Upper lobe of right lung (tissue), 1 donor: Measurements from ENCODE around the gene FOSL1. TPM values are rescaled to one million over a fixed set of nuclear protein-coding genes. Genes with fewer than 3 reads are reported as not detected.

ENCODE experiments used
- ATAC-seq: fragments of 200-7000 bp; cut with Tn5 transposase; one replicate; pipeline ENCODE4 v1.9.1; 2020; ENCODE audit warnings: mild to moderate bottlenecking, moderate library complexity
- DNase-seq: peaks from one replicate; pipeline ENCODE4 v3.0.0-alpha.2; 2020
- H3K27ac ChIP-seq: fragments of 200-600 bp; one replicate; pipeline ENCODE4 v1.8.0; 2022
- H3K27me3 ChIP-seq: fragments of 200-600 bp; one replicate; pipeline ENCODE4 v1.8.0; 2022; ENCODE audit warnings: mild to moderate bottlenecking
- H3K36me3 ChIP-seq: fragments of 200-600 bp; one replicate; pipeline ENCODE4 v1.8.0; 2022
- H3K4me1 ChIP-seq: fragments of 200-600 bp; one replicate; pipeline ENCODE4 v1.8.0; 2022
- H3K4me3 ChIP-seq: fragments of 200-600 bp; one replicate; pipeline ENCODE4 v1.8.0; 2022; ENCODE audit warnings: mild to moderate bottlenecking
- H3K9me3 ChIP-seq: fragments of 200-600 bp; one replicate; pipeline ENCODE4 v1.8.0; 2022
- intact Hi-C: fragments of 100-400 bp; cut with DNase I; formaldehyde crosslinking; loops from one replicate; pipeline ENCODE4 v1.11.0; 2022
- total RNA-seq: library from RNA; stranded (reverse); fragmentation: NEBNext Ultra II Directional; extraction: Animal tissue kit (Norgen Biotek cat#: 25700); gene quantifications from one replicate; pipeline ENCODE4 v1.2.1, GENCODE V29; 2021
- TF ChIP-seq, protein P1 (sequence below): fragments of 200-600 bp; IDR thresholded peaks from one replicate; pipeline ENCODE4 v1.8.0; 2022; ENCODE audit warnings: antibody characterized with exemption
- donor health status: DM: no; HTN: yes; CAD: no; lungs with severe emphysema.

FOSL1 gene
- total RNA-seq, 1 donor from 2014 or later = 3.9 TPM

DNA sequence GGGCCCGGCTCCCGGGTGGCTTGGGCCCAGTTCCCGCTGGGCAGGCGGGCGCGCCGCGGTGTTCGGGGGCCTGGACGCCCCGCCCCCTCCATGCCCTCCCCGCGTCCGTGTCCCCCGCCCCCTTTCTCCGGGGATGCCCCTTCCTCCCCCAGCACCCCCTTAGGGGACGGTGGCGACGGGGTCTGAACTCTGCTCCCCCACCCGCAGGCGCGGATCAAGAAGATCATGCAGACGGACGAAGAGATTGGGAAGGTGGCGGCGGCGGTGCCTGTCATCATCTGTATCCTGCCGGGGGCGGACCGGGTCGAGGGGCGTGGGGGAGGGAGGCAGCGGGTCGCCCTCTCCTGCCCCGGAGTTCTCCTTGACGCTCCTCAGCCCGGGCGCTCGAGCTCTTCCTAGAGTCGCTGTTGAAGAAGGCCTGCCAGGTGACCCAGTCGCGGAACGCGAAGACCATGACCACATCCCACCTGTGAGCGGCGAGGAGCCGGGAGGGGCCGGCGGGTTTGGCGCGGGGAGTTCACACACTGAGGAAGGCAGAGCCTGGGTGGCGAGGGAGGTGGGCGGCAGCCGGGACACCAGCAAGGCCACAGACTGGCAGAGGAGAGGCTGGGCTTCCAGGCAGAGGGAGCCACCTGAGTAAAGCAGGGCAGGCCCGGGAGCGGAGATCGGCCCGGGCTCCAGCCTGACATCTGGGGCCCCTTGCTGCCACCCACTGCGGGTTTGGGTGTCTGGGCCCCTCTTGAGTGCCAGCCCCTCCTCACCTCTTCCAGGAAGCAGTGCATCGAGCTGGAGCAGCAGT lies 19.6 kb upstream of the FOSL1 start:
- ATAC-seq (peak; percentile 42), DNase-seq (no peak)
- Histone ChIP-seq H3K27me3 (no peaks in the 10 kb centered on the region), H3K4me1 (peaks cover 47% of the 10 kb centered on the region), H3K4me3 (peak overlapping the region; percentile 98), H3K36me3 (peaks cover 16% of the 10 kb centered on the region), H3K27ac (peak overlapping the region; percentile 81), H3K9me3 (no peaks in the 10 kb centered on the region)
- TF ChIP-seq, protein P1, sequence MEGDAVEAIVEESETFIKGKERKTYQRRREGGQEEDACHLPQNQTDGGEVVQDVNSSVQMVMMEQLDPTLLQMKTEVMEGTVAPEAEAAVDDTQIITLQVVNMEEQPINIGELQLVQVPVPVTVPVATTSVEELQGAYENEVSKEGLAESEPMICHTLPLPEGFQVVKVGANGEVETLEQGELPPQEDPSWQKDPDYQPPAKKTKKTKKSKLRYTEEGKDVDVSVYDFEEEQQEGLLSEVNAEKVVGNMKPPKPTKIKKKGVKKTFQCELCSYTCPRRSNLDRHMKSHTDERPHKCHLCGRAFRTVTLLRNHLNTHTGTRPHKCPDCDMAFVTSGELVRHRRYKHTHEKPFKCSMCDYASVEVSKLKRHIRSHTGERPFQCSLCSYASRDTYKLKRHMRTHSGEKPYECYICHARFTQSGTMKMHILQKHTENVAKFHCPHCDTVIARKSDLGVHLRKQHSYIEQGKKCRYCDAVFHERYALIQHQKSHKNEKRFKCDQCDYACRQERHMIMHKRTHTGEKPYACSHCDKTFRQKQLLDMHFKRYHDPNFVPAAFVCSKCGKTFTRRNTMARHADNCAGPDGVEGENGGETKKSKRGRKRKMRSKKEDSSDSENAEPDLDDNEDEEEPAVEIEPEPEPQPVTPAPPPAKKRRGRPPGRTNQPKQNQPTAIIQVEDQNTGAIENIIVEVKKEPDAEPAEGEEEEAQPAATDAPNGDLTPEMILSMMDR = no peak
- intact Hi-C loops = loop anchor here (10.0 kb wide), 1 partner anchor 55 kb away; no protein-coding TSS in a partner anchor

DNA sequence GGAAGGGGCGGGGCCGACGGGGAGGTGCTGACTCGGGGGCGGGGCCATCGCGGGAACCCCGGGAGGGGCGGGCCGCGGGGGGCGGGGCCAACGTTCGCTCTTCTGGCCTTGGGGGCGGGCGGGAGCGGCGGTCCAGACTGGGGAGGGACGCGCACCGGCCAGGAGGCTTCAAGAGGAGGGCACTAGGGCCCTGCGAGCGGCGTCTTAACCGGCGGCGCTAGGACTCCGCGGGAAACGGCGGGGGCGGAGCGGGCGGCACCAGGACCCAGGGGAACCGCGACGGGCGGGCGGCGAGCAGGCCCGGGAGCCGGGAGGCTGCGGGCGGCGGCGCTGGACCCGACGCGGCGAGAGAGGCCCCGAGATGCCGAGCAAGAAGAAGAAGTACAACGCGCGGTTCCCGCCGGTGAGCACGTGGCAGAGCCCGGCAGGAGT lies 19.0 kb upstream of the FOSL1 start, which contains the start of gene DRAP1:
DRAP1 (plus strand) TSS at position 286 of the 432 bp plus-strand sequence; CDS start at position 362, 76 bp downstream.
- ATAC-seq (peak; percentile 94), DNase-seq (peak; percentile 100)
- peaks cover 16% of the 10 kb centered on the region for H3K36me3 ChIP-seq
- H3K27ac ChIP-seq = peak within 1 kb of the TSS; percentile 94
- peaks cover 48% of the 10 kb centered on the region for H3K4me1 ChIP-seq
- no peaks in the 10 kb centered on the region for H3K27me3 ChIP-seq
- peak within 1 kb of the TSS; percentile 98 for H3K4me3 ChIP-seq
- no peaks in the 10 kb centered on the region for H3K9me3 ChIP-seq
- intact Hi-C loops = no loop called here
- TF ChIP-seq, protein P1 = no peak

DNA sequence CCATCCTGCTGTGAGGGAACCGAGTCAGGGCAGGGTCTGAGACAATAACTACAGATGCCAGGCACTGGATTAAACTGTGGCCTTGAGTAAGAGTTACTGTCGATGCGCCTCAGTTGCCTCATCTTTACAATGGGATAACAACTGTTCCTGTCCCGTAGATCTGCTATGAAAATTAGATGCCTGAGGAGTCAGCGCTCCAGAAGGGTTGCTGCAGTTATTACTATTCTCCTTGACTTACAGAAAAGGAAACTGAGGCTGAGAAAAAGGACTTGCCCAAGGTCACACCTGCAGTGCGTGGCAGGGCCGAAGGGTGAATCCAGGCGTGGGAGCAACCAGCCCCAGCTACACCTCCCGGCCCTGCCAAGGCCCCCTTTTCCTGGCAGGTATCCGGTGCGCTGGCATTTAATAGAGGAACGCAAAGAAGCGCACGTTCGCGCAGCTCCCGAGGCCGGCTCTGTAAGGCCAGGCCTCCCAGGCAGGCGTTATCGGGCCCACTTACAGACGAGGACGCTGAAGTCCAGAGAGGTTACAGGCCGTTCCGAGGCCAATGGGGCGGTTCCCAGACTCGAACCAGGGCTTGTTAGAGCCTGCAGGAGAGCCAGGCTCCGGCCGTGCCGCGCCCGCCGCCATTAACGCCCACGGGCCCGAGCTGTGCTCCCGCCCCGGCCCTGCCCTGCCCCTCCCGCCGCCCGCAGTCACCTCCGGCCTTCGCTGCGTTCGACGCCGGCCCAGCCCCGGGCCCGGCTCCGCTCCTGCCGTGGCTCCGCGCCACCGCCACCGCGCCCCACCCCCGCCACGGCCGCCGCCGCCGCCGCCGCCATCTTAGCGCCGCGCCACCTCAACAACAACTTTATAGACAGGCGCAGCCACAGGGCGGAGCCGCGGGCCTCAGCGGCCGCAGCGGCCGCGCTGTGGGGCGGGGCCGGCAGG lies 18.3 kb upstream of the FOSL1 start, which contains the start of gene C11orf68:
C11orf68 (minus strand) TSS at position 852 of the 930 bp plus-strand sequence; CDS start at position 821, 31 bp downstream.
- intact Hi-C loops = no loop called here
- TF ChIP-seq, protein P1 = no peak
- ATAC-seq (no peak), DNase-seq (no peak)
- Histone ChIP-seq H3K36me3 (peaks cover 15% of the 10 kb centered on the region), H3K4me3 (peak within 1 kb of the TSS; percentile 98), H3K27ac (peak within 1 kb of the TSS; percentile 94), H3K27me3 (no peaks in the 10 kb centered on the region), H3K4me1 (peaks cover 48% of the 10 kb centered on the region), H3K9me3 (no peaks in the 10 kb centered on the region)

DNA sequence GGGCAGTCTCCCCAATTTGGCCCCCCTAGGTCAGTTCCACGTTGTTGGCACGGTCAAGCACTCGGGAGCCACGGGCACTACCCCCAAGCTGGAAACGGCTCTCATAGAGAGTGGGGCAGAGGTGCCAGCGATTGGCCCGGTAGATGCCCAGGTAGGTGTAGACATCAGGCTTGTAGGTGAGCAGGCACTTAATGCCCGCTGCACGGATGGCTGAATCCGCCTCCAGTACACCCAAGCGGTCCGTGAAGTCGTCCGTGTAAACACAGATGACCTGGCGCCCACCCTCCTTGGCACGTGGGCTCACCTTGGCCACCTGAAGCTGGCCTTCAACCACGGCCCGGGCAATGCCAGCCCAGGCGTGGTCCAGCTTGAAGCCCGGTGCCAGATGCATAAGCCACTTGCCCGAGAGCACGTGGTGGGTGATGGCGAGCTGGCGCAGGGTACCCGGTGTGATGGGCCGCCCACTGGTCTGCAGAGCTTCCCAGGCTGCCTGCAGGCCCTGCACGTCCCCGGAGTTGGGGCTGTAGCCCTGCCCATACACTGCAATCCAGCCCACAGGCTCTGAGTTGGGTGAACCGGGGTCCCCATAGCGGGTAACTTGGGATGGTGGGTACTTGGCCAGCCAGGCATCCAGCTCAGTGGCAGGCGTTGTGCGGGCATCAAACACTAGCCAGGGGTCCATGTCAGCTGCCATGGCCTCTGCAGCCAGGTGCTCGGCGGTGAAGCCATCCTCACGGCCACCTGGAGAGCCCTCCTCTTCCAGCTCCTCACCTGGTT lies 17.4 kb upstream of the FOSL1 start:
- peak overlapping the region; percentile 94 for H3K27ac ChIP-seq
- no peaks in the 10 kb centered on the region for H3K27me3 ChIP-seq
- peaks cover 48% of the 10 kb centered on the region for H3K4me1 ChIP-seq
- peak overlapping the region; percentile 89 for H3K4me3 ChIP-seq
- H3K9me3 ChIP-seq = no peaks in the 10 kb centered on the region
- DNase-seq = peak; percentile 67
- H3K36me3 ChIP-seq = peaks cover 7% of the 10 kb centered on the region
- ATAC-seq = no peak
- TF ChIP-seq, protein P1 = no peak
- intact Hi-C loops = no loop called here

DNA sequence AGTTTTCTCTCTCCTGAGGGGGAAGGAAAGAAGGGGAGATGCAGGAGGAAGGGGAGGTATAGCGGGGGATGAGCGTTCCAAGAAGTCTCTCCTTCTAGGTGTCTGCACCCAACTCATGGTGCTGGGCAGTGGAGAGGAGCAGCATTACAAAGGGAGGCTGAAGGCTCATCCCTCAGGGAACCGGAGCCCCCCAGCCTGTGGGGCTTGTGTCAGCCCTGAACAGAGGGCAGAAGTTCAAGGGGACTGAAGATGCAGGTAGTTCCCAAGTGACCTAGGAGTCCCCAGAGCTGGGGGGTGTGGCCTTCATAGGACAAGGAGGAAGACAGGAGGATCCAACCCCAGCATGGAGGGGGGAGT lies 16.9 kb upstream of the FOSL1 start:
- Histone ChIP-seq H3K9me3 (no peaks in the 10 kb centered on the region), H3K27ac (no peak overlapping the region), H3K4me3 (peak overlapping the region; percentile 89), H3K4me1 (peaks cover 49% of the 10 kb centered on the region), H3K36me3 (peaks cover 1% of the 10 kb centered on the region), H3K27me3 (no peaks in the 10 kb centered on the region)
- DNase-seq (no peak), ATAC-seq (no peak)
- TF ChIP-seq, protein P1 = no peak
- intact Hi-C loops = no loop called here
